GM12878 (cell line): ENCODE data around the gene COL1A1. TPM values are rescaled to one million over a fixed set of nuclear protein-coding genes. Genes with fewer than 3 reads are reported as not detected.
A peak's percentile ranks its signal among the peaks of the same experiment; 100 is the strongest.

Experiments used
- ATF7 ChIP-seq: fragments of 450-650 bp; IDR thresholded peaks from 2 replicates; pipeline ENCODE4 v1.6.1; 2016; ENCODE audit warnings: low read depth, mild to moderate bottlenecking
- BRCA1 ChIP-seq: IDR thresholded peaks from 2 replicates; pipeline ENCODE4 v1.6.1; 2011; ENCODE audit warnings: low read depth, low read length, improper control_type of control experiment
- CREM ChIP-seq: IDR thresholded peaks from 2 replicates; pipeline ENCODE4 v1.6.1; 2014; ENCODE audit warnings: antibody characterized with exemption, low read depth
- HDAC2 ChIP-seq: fragments of 200-600 bp; sonication (generic); IDR thresholded peaks from 2 replicates; pipeline ENCODE4 v1.6.1; 2017
- KLF5 ChIP-seq: fragments of 450-650 bp; IDR thresholded peaks from 2 replicates; pipeline ENCODE4 v1.6.1; 2014; ENCODE audit warnings: mild to moderate bottlenecking; ENCODE audit not compliant: partially characterized antibody
- MEF2A ChIP-seq: IDR thresholded peaks from 2 replicates; pipeline ENCODE4 v1.6.1; 2011; ENCODE audit warnings: low read depth, mild to moderate bottlenecking, low read length, moderate library complexity; ENCODE audit not compliant: insufficient read depth
- NBN ChIP-seq: fragments of 450-650 bp; IDR thresholded peaks from 2 replicates; pipeline ENCODE4 v1.6.1; 2016
- PAX8 ChIP-seq: fragments of 450-650 bp; IDR thresholded peaks from 2 replicates; pipeline ENCODE4 v1.6.1; 2017; ENCODE audit warnings: mild to moderate bottlenecking, moderate library complexity
- POLR2A ChIP-seq: IDR thresholded peaks from 2 replicates; pipeline ENCODE4 v1.6.1; 2011; ENCODE audit warnings: low read depth, mild to moderate bottlenecking, low read length
- POLR2AphosphoS2 ChIP-seq: IDR thresholded peaks from 2 replicates; pipeline ENCODE4 v1.6.1; 2011; ENCODE audit warnings: low read depth, mild to moderate bottlenecking, low read length, improper control_type of control experiment, moderate library complexity
- POU2F2 ChIP-seq: IDR thresholded peaks from 3 replicates; pipeline ENCODE4 v1.6.1; 2011; ENCODE audit warnings: low read depth, mild to moderate bottlenecking, low read length, borderline replicate concordance
- RB1 ChIP-seq: fragments of 450-650 bp; formaldehyde crosslinking; IDR thresholded peaks from 2 replicates; pipeline ENCODE4 v1.6.1; 2017; ENCODE audit warnings: mild to moderate bottlenecking, borderline replicate concordance
- RFX5 ChIP-seq: IDR thresholded peaks from 2 replicates; pipeline ENCODE4 v1.6.1; 2011; ENCODE audit warnings: low read depth, low read length, improper control_type of control experiment
- SMARCA5 ChIP-seq: fragments of 450-650 bp; IDR thresholded peaks from 2 replicates; pipeline ENCODE4 v1.6.1; 2017; ENCODE audit warnings: mild to moderate bottlenecking
- SRF ChIP-seq, 2 experiments: IDR thresholded peaks; 2 replicates each; pipeline ENCODE4 v1.6.1; 2011; ENCODE audit warnings: low read depth in 2 of 2, low read length in 2 of 2, mild to moderate bottlenecking in 1 of 2, moderate library complexity in 1 of 2
- STAT3 ChIP-seq: IDR thresholded peaks from 2 replicates; pipeline ENCODE4 v1.6.1; 2011; ENCODE audit warnings: low read depth, low read length, improper control_type of control experiment
- TCF3 ChIP-seq: IDR thresholded peaks from 2 replicates; pipeline ENCODE4 v1.6.1; 2012; ENCODE audit warnings: low read depth, mild to moderate bottlenecking, low read length, borderline replicate concordance; ENCODE audit not compliant: insufficient read depth
- polyA plus RNA-seq, 11 experiments: library from polyadenylated mRNA; depleted of rRNA in 4 of 11; unstranded in 6 of 11; stranded (reverse) in 5 of 11; fragments of >200 nt; fragmentation: Nextera tagmentation in 4 of 11; fragmentation: Illumina TruSeq in 1 of 11; extraction: Ambion mirVana in 4 of 11; extraction: Trizol in 1 of 11; gene quantifications; 1 replicate in 1 of 11; 2 replicates in 10 of 11; pipeline versions ENCODE4 v1.2.1 to v1.2.3, GENCODE V29; 2011 to 2016; ENCODE audit warnings: inconsistent platforms in 2 of 11, missing spikeins in 2 of 11, low read depth in 1 of 11
- total RNA-seq, 4 experiments: library from RNA; depleted of rRNA in 3 of 4; stranded (reverse); fragments of >200 nt in 3 of 4; fragmentation: Illumina TruSeq in 1 of 4; extraction: Trizol in 1 of 4; gene quantifications; 2 replicates each; pipeline versions ENCODE4 v1.2.1 to v1.2.3, GENCODE V29; 2013 to 2021
- TF ChIP-seq, protein P1 (sequence below): fragments of 450-650 bp; formaldehyde crosslinking; IDR thresholded peaks from 2 replicates; pipeline ENCODE4 v1.5.0; 2022; ENCODE audit warnings: mild to moderate bottlenecking, missing genetic modification characterization
- TF ChIP-seq, protein P2 (sequence below): fragments of 450-650 bp; IDR thresholded peaks from 2 replicates; pipeline ENCODE4 v1.6.1; 2017; ENCODE audit warnings: mild to moderate bottlenecking
- TF ChIP-seq, protein P3 (sequence below): IDR thresholded peaks from 2 replicates; pipeline ENCODE4 v1.6.1; 2012; ENCODE audit warnings: low read depth, low read length, improper control_type of control experiment
- TF ChIP-seq, protein P4 (sequence below): fragments of 450-650 bp; IDR thresholded peaks from 2 replicates; pipeline ENCODE4 v1.6.1; 2017; ENCODE audit warnings: antibody characterized with exemption, mild to moderate bottlenecking, moderate library complexity

Gene COL1A1
- total and polyA plus RNA-seq, 10 of the 15 experiments (the other 5 are each of a cell fraction or from before 2014, with no cell fraction given) = 0.18 to 7.7 (median 2.3) TPM

DNA sequence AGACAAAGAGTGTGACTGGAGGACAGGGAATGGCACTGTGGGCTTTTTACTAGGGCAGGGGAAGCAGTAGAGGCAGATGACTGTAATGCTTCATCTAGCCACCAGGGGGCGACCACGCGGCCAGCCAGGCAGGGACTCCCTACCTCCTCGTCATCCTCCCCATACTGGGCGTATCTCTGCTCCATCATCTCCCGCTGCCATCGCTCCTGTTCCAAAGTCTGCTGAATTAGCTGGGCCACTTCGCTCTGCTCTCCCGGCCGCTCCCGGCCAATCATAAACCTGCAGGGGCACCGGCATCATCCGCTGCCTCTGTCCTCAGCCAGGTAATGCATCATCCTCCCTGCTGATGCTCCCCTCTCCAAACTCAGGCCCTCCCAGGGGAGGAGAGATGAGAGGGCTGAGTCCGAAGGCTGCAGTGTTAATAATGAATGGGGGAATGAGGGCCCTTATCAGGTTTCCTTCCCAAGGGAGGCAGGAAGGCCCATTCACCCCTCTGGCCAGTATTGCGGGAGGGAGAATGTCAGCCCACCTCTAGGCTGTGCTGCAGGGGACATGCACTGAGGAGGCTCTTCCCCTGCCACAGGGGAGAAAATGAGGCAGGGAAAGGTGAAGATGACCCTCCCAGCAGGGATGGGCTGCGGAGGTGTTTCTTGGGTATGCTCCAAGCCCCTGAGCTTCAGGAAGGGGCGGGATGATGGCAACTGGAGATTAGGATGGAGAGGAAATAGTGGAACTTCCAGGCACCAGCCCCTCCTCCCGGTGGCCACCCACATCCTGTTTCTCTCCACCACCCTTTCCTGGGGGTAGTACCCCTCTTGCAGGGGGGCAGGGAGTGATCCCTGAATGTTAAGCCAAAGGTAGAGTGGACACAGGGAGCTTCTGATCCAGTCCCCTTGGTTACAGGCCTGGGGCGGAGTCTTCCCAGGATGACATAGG lies 61.2 kb downstream of the COL1A1 start (continued):
- TF ChIP-seq SMARCA5 (no peak), ATF7 (0 out of 2 replicates have a peak, but pooled peaks have one; percentile 30), SRF (IDR thresholded peaks at IDR 0.05; ENCODE audit: low read depth in 2 of 2, low read length in 2 of 2) (0 out of 4 replicates have a peak, but pooled peaks of 1 of the 2 experiments have one; percentile 15), MEF2A (no peak), BRCA1 (no peak), KLF5 (no peak), NBN (peak; percentile 37; the same call in 1 of the 2 replicates), PAX8 (no peak), POLR2A (peak; percentile 20), STAT3 (no peak), RFX5 (no peak), HDAC2 (no peak), CREM (peak; percentile 60; the same call in 1 of the 2 replicates), TCF3 (no peak), POU2F2 (peak; percentile 25; the same call in 1 of the 3 replicates), RB1 (no peak), POLR2AphosphoS2 (no peak)
- TF ChIP-seq, protein P1, sequence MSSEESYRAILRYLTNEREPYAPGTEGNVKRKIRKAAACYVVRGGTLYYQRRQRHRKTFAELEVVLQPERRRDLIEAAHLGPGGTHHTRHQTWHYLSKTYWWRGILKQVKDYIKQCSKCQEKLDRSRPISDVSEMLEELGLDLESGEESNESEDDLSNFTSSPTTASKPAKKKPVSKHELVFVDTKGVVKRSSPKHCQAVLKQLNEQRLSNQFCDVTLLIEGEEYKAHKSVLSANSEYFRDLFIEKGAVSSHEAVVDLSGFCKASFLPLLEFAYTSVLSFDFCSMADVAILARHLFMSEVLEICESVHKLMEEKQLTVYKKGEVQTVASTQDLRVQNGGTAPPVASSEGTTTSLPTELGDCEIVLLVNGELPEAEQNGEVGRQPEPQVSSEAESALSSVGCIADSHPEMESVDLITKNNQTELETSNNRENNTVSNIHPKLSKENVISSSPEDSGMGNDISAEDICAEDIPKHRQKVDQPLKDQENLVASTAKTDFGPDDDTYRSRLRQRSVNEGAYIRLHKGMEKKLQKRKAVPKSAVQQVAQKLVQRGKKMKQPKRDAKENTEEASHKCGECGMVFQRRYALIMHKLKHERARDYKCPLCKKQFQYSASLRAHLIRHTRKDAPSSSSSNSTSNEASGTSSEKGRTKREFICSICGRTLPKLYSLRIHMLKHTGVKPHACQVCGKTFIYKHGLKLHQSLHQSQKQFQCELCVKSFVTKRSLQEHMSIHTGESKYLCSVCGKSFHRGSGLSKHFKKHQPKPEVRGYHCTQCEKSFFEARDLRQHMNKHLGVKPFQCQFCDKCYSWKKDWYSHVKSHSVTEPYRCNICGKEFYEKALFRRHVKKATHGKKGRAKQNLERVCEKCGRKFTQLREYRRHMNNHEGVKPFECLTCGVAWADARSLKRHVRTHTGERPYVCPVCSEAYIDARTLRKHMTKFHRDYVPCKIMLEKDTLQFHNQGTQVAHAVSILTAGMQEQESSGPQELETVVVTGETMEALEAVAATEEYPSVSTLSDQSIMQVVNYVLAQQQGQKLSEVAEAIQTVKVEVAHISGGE = no peak
- TF ChIP-seq, protein P2, sequence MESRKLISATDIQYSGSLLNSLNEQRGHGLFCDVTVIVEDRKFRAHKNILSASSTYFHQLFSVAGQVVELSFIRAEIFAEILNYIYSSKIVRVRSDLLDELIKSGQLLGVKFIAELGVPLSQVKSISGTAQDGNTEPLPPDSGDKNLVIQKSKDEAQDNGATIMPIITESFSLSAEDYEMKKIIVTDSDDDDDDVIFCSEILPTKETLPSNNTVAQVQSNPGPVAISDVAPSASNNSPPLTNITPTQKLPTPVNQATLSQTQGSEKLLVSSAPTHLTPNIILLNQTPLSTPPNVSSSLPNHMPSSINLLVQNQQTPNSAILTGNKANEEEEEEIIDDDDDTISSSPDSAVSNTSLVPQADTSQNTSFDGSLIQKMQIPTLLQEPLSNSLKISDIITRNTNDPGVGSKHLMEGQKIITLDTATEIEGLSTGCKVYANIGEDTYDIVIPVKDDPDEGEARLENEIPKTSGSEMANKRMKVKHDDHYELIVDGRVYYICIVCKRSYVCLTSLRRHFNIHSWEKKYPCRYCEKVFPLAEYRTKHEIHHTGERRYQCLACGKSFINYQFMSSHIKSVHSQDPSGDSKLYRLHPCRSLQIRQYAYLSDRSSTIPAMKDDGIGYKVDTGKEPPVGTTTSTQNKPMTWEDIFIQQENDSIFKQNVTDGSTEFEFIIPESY = no peak
- TF ChIP-seq, protein P3, sequence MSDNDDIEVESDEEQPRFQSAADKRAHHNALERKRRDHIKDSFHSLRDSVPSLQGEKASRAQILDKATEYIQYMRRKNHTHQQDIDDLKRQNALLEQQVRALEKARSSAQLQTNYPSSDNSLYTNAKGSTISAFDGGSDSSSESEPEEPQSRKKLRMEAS = no peak; the same call in 1 of the 2 replicates
- TF ChIP-seq, protein P4, sequence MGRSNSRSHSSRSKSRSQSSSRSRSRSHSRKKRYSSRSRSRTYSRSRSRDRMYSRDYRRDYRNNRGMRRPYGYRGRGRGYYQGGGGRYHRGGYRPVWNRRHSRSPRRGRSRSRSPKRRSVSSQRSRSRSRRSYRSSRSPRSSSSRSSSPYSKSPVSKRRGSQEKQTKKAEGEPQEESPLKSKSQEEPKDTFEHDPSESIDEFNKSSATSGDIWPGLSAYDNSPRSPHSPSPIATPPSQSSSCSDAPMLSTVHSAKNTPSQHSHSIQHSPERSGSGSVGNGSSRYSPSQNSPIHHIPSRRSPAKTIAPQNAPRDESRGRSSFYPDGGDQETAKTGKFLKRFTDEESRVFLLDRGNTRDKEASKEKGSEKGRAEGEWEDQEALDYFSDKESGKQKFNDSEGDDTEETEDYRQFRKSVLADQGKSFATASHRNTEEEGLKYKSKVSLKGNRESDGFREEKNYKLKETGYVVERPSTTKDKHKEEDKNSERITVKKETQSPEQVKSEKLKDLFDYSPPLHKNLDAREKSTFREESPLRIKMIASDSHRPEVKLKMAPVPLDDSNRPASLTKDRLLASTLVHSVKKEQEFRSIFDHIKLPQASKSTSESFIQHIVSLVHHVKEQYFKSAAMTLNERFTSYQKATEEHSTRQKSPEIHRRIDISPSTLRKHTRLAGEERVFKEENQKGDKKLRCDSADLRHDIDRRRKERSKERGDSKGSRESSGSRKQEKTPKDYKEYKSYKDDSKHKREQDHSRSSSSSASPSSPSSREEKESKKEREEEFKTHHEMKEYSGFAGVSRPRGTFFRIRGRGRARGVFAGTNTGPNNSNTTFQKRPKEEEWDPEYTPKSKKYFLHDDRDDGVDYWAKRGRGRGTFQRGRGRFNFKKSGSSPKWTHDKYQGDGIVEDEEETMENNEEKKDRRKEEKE = no peak
